Lung (tissue), 12 donors: ENCODE measurements around the gene RPL13. TPM values are rescaled to one million over a fixed set of nuclear protein-coding genes. Genes with fewer than 3 reads are reported as not detected.
A peak's percentile ranks its signal among the peaks of the same experiment; 100 is the strongest.

Source experiments
- ATAC-seq: fragments of 200-7000 bp; cut with Tn5 transposase; one replicate; pipeline ENCODE4 v1.9.1; 2020; ENCODE audit warnings: moderate number of reproducible peaks; ENCODE audit not compliant: insufficient read depth, low FRiP score
- DNase-seq, 3 donors: peaks; one replicate each; pipeline ENCODE4 v3.0.0-alpha.2; 2013 to 2017
- H3K27ac ChIP-seq, 2 donors: one replicate each; pipeline ENCODE4 v1.5.1; 2013; ENCODE audit warnings: mild to moderate bottlenecking in 2 of 2, moderate library complexity in 2 of 2, control low read depth in 1 of 2, inconsistent platforms in 1 of 2, low read depth in 1 of 2, low read length in 1 of 2
- H3K27me3 ChIP-seq, 3 donors: one replicate each; pipeline ENCODE4 v1.5.1; 2013; ENCODE audit warnings: low read length in 2 of 3; ENCODE audit not compliant: control insufficient read depth in 3 of 3, insufficient read depth in 3 of 3
- H3K36me3 ChIP-seq, 4 donors: one replicate each; pipeline ENCODE4 v1.5.1; 2013; ENCODE audit warnings: low read length in 4 of 4, mild to moderate bottlenecking in 1 of 4, moderate library complexity in 1 of 4; ENCODE audit not compliant: control insufficient read depth in 4 of 4, insufficient read depth in 4 of 4
- H3K4me1 ChIP-seq, 5 donors: one replicate each; pipeline ENCODE4 v1.5.1; 2013; ENCODE audit warnings: low read length in 5 of 5, mild to moderate bottlenecking in 2 of 5, moderate library complexity in 1 of 5; ENCODE audit not compliant: control insufficient read depth in 5 of 5, insufficient read depth in 5 of 5
- H3K4me3 ChIP-seq: one replicate; pipeline ENCODE4 v1.5.1; 2013; ENCODE audit warnings: mild to moderate bottlenecking, control low read depth, moderate library complexity
- H3K9ac ChIP-seq, 2 donors: one replicate each; pipeline ENCODE4 v1.5.1; 2013; ENCODE audit warnings: low read length in 2 of 2, control low read depth in 1 of 2; ENCODE audit not compliant: insufficient read depth in 1 of 2
- H3K9me3 ChIP-seq, 4 donors: one replicate each; pipeline ENCODE4 v1.5.1; 2013; ENCODE audit warnings: low read length in 3 of 4, mild to moderate bottlenecking in 1 of 4, moderate library complexity in 1 of 4; ENCODE audit not compliant: control insufficient read depth in 4 of 4, insufficient read depth in 3 of 4
- WGBS, 2 donors: extraction: QIAGEN DNeasy Blood & Tissue Kit; methylation state at CpG; one replicate each; pipeline ENCODE4 v1.1.7; 2013; 5-methylcytosine and 5-hydroxymethylcytosine counted together
- polyA plus RNA-seq, 2 donors: library from polyadenylated mRNA; stranded (reverse); fragments of 200-250 nt; gene quantifications; one replicate each; pipeline ENCODE4 v1.2.1, GENCODE V29; 2013
- total RNA-seq, 2 donors: library from RNA; depleted of rRNA in 1 of 2; stranded (reverse); fragments of >200 nt in 1 of 2; gene quantifications; one replicate each; pipeline ENCODE4 v1.2.1, GENCODE V29; 2014 to 2021
- TF ChIP-seq, protein P1 (sequence below): IDR thresholded peaks from 2 replicates; pipeline ENCODE4 v1.5.1; 2012; ENCODE audit warnings: mild to moderate bottlenecking; ENCODE audit errors: control extremely low read depth, extremely low read depth
- donor health status: control.
- donor health status: control.
- donor health status: Bipolar disorder and iron deficiency.
- donor health status: healthy.
- donor health status: DM: yes; HTN: yes; CAD: no.

Gene RPL13
- total and polyA plus RNA-seq, 4 donors: 1,905 to 7,821 (median 4,043) TPM

DNA sequence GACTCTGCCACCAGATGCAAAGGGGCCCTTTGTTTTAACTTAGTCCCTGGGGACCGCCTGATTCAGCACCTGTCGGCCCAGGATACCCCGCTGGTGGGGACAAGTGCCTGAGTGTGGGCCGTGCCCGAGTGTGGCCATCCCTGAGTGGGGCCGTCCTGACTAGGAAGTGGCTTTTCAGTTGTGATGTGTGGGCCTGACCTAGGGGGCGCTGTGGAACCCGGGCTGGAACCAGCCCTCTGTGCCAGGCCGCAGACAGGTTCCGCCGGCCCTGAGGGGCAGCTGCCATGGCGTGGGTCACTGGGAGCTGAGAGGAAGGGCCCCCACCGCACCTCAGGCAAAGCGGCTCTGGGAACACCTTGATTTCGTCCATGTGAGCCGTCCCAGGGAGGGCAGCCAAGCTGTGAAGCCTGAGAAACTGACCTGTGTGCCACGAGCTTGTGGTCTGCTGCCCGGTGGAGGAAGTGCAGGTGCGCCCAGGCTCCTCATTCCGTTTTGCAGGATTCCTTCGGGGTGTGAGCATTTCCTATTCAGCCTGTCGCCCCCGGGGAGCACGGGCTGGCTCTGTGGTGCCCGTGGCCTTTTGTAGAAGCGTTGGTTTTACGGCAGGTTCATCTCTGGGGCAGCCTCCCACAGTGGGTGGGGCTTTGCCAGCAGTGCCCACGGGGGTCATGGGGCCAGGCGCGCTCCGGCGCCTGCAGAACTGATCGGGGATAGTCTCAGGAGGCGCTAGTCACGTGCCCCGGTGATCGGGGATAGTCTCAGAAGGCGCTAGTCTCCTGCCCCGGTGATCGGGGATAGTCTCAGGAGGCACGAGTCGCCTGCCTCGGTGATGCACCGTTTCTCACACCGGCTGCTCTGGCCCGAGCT is 5.3 kb downstream of the RPL13 start:
- H3K27ac ChIP-seq: no peak overlapping the region
- ATAC-seq (peak; percentile 21), DNase-seq (peak; percentile 36 to 59 (median 45))
- peaks cover 0 to 5% (median 2%) of the 10 kb centered on the region in 3 donors for H3K27me3 ChIP-seq
- H3K4me3 ChIP-seq: no peak overlapping the region
- TF ChIP-seq, protein P1, sequence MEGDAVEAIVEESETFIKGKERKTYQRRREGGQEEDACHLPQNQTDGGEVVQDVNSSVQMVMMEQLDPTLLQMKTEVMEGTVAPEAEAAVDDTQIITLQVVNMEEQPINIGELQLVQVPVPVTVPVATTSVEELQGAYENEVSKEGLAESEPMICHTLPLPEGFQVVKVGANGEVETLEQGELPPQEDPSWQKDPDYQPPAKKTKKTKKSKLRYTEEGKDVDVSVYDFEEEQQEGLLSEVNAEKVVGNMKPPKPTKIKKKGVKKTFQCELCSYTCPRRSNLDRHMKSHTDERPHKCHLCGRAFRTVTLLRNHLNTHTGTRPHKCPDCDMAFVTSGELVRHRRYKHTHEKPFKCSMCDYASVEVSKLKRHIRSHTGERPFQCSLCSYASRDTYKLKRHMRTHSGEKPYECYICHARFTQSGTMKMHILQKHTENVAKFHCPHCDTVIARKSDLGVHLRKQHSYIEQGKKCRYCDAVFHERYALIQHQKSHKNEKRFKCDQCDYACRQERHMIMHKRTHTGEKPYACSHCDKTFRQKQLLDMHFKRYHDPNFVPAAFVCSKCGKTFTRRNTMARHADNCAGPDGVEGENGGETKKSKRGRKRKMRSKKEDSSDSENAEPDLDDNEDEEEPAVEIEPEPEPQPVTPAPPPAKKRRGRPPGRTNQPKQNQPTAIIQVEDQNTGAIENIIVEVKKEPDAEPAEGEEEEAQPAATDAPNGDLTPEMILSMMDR: no peak
- no peaks in the 10 kb centered on the region for H3K9me3 ChIP-seq
- H3K36me3 ChIP-seq: peaks cover 18 to 38% (median 32%) of the 10 kb centered on the region in 4 donors
- H3K9ac ChIP-seq: peak overlapping the region in 1 of 2 donors; percentile 9
- peaks cover 0 to 33% (median 14%) of the 10 kb centered on the region in 5 donors for H3K4me1 ChIP-seq
- 5 to 15% methylated on average over 44 to 46 of the region's 46 CpGs for WGBS, 2 donors

DNA sequence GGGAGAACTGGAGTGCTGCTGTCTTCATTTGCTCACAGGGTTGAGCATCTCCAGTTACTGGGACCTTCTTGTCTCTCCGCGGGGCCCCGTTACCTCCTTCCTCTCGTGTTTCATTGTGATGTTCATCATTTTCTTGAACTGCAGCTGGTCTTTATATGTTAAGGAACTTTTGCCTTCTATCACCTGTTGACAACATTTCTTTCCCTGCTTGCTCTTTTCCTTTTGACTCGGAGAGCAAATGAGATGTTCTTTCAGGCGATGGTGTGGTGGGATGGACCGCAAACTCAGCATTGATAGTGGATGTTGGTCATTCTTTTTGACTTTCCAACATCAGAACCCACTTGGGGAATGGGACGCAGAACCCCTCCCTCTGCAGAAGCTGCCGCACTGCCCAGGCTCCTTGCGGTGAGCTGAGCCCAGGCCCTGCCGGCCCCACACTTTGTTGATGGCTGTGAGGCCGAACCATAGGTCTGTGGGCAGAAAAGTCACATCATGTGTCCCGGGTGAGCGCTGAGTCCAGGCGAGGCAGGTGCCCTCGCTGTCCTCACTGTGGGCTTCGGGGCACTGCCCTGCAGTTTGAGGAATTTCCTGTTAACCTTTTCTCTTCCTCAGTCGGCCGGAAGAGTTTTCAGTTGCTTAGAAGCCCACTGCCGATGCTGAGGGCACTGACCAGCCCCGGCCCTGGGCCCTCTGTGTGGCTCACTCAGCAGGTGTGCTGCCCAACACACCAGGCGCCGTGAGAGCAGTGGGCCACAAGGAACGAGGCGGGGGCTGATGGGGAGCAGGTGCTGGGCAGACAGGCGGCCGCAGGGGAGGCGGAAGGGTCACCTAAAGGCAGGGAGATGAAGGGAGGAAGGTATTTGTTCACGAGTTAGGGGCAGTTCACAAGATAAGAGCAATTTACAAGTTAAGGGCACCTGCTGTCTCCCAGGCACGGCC is 7.4 kb downstream of the RPL13 start:
- Histone ChIP-seq H3K4me1 (peaks cover 0 to 34% (median 18%) of the 10 kb centered on the region in 5 donors), H3K9me3 (no peaks in the 10 kb centered on the region), H3K4me3 (no peak overlapping the region), H3K27ac (no peak overlapping the region), H3K27me3 (peaks cover 0 to 15% (median 2%) of the 10 kb centered on the region in 3 donors), H3K9ac (no peak overlapping the region), H3K36me3 (peaks cover 10 to 21% (median 17%) of the 10 kb centered on the region in 4 donors)
- no peak for ATAC-seq
- TF ChIP-seq, protein P1: no peak
- DNase-seq: no peak
- 72 to 80% methylated on average over 30 of the region's 30 CpGs for WGBS, 2 donors

- peaks cover 0 to 28% (median 15%) of the 10 kb centered on the region in 5 donors for H3K4me1 ChIP-seq
- TF ChIP-seq, protein P1: no peak
- no peaks in the 10 kb centered on the region for H3K9me3 ChIP-seq
- H3K9ac ChIP-seq: no peak overlapping the region
- H3K36me3 ChIP-seq: peaks cover 0 to 3% (median under 1%) of the 10 kb centered on the region in 4 donors
- ATAC-seq: no peak
- WGBS, 2 donors: 81 to 87% methylated on average over 20 to 23 of the region's 23 CpGs
- peaks cover 0 to 28% (median 7%) of the 10 kb centered on the region in 3 donors for H3K27me3 ChIP-seq
- no peak for DNase-seq
- no peak overlapping the region for H3K27ac ChIP-seq
- H3K4me3 ChIP-seq: no peak overlapping the region
Observed at GRCh38 chr16:89569506-89570341, 9.2 kb downstream of the RPL13 start.
